Measurements from ENCODE around the gene TSHZ2. TPM values are rescaled to one million over a fixed set of nuclear protein-coding genes. Genes with fewer than 3 reads are reported as not detected.

Gene TSHZ2
- total and polyA plus RNA-seq, 7 donors, result 1.2 to 32.7 (median 14.0) TPM

DNA sequence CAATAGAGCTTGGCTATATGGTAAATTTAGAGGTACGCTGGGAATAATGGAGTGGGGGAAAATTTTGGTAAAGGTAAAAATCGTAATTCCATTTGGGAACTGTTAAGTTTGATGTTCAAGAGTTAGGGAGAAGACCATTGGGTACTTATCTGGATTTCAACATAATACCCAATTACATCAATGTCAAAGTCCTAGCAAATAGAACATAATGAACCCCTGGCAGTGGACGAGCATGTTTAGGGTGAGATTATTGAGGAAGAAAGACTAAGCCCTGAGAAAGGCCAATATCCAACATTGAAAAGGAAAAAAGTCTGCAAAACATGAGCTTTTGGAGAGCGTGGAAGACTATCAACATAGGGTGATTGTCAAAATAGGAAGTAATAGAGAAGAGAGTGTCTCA is 106.6 kb downstream of the TSHZ2 start:
- DNase-seq, result no peak
- no peaks in the 10 kb centered on the region for H3K27me3 ChIP-seq
- 82 to 85% methylated on average over 4 of the region's 4 CpGs for WGBS, 2 donors
- intact Hi-C loops (cut with DNase I), result no loop called here
- H3K27ac ChIP-seq, result peak overlapping the region in 2 of 4 donors; percentile 33 to 62
- no peak overlapping the region for H3K4me3 ChIP-seq
- H3K36me3 ChIP-seq, result no peaks in the 10 kb centered on the region
- H3K9me3 ChIP-seq, result no peaks in the 10 kb centered on the region
- TF ChIP-seq POLR2AphosphoS5 (IDR thresholded peaks at IDR 0.05), result no peak
- no peak for TF ChIP-seq POLR2A (IDR thresholded peaks at IDR 0.05)
- TF ChIP-seq EP300 (IDR thresholded peaks at IDR 0.05), result no peak
- TF ChIP-seq, protein P1, sequence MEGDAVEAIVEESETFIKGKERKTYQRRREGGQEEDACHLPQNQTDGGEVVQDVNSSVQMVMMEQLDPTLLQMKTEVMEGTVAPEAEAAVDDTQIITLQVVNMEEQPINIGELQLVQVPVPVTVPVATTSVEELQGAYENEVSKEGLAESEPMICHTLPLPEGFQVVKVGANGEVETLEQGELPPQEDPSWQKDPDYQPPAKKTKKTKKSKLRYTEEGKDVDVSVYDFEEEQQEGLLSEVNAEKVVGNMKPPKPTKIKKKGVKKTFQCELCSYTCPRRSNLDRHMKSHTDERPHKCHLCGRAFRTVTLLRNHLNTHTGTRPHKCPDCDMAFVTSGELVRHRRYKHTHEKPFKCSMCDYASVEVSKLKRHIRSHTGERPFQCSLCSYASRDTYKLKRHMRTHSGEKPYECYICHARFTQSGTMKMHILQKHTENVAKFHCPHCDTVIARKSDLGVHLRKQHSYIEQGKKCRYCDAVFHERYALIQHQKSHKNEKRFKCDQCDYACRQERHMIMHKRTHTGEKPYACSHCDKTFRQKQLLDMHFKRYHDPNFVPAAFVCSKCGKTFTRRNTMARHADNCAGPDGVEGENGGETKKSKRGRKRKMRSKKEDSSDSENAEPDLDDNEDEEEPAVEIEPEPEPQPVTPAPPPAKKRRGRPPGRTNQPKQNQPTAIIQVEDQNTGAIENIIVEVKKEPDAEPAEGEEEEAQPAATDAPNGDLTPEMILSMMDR (IDR thresholded peaks at IDR 0.05), result no peak
- H3K4me1 ChIP-seq, result no peaks in the 10 kb centered on the region

DNA sequence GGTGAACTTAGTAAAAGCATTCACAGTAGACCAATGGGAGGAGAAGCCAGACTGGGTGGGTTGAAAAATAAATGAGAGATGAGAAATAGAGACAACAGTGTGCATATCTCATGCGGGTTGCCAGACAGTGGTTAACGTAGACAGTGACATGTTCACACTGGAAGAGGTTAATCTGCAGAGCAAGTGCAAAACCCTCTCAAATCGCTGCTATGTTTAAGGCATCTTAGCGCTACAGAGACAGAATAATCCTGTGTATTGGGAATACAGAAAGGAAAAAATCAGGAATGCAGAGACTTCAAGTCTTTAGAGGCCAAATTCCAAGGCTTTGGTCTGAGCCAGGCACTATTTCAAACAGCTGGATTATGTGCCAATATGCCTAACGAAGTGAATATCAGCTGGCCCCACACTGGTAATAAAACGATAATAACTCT is 107.1 kb downstream of the TSHZ2 start:
- H3K27me3 ChIP-seq, result no peaks in the 10 kb centered on the region
- H3K27ac ChIP-seq, result peak overlapping the region in 3 of 4 donors; percentile 11 to 62 (median 33)
- TF ChIP-seq, protein P1 (IDR thresholded peaks at IDR 0.05), result no peak
- TF ChIP-seq EP300 (IDR thresholded peaks at IDR 0.05), result no peak
- WGBS, 2 donors, result 75 to 81% methylated on average over 6 of the region's 6 CpGs
- no peaks in the 10 kb centered on the region for H3K4me1 ChIP-seq
- no peaks in the 10 kb centered on the region for H3K36me3 ChIP-seq
- no peak overlapping the region for H3K4me3 ChIP-seq
- intact Hi-C loops (cut with DNase I), result no loop called here
- no peak for DNase-seq
- H3K9me3 ChIP-seq, result no peaks in the 10 kb centered on the region

DNA sequence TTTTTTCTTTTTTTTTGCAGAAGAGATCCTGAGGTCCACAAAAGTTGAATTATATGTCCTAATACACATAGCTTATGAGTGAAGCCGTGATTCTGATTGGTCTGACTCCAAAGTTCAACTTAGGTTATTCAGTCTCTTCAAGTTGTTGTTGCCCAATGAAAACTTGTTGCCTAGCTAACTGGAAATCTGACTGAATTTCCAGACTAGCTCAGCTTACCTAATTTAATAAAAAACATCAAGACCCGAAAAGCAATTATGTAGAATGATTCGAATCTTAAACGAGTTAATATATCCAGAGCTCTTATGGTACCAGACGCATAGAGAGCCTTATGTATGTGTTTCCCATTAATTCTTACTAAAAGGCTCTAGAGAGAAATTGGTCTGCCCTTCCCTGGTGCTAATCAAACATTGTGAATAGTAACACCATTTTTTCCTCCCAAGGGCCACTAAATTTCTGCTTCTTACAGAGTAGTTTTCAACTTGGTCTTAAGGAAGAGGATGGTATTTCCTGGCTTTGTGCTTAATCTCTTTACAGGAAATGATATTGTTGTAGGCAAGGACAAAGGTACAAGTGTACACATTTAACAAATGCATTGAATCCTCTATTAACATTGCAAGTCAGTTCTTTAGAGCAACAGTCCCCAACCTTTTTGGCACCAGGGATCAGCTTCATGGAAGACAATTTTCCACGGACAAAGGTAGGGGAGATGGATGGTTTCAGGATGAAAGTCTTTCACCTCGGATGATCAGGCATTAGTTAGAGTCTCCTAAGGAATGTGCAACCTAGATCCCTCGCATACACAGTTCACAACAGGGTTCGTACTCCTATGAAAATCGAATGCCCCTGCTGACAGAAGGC is 107.9 kb downstream of the TSHZ2 start:
- intact Hi-C loops (cut with DNase I), result no loop called here
- no peak for DNase-seq
- Histone ChIP-seq H3K27me3 (no peaks in the 10 kb centered on the region), H3K4me1 (no peaks in the 10 kb centered on the region), H3K36me3 (no peaks in the 10 kb centered on the region), H3K27ac (peak overlapping the region in 3 of 4 donors; percentile 11 to 62 (median 33)), H3K4me3 (no peak overlapping the region), H3K9me3 (no peaks in the 10 kb centered on the region)
- TF ChIP-seq, protein P1 (IDR thresholded peaks at IDR 0.05), result no peak
- TF ChIP-seq EP300 (IDR thresholded peaks at IDR 0.05) (no peak), POLR2AphosphoS5 (IDR thresholded peaks at IDR 0.05) (no peak), POLR2A (IDR thresholded peaks at IDR 0.05) (no peak)
- 90% methylated on average over 10 of the region's 10 CpGs for WGBS, 2 donors

DNA sequence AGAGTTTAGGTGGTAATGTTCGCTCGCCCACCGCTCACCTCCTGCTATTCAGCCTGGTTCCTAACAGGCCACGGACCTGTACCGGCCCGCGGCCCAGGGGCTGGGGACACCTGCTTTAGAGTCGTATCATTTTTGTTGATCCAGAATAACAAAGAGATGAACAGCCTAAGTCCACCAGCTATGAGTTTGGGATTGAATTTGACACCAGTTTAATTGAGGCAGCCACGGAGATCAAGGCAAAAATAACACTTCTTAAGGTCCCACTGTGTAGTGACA is 108.5 kb downstream of the TSHZ2 start:
- Histone ChIP-seq H3K4me1 (no peaks in the 10 kb centered on the region), H3K27ac (peak overlapping the region in 2 of 4 donors; percentile 33 to 62), H3K4me3 (no peak overlapping the region), H3K27me3 (no peaks in the 10 kb centered on the region), H3K36me3 (no peaks in the 10 kb centered on the region), H3K9me3 (no peaks in the 10 kb centered on the region)
- TF ChIP-seq POLR2A (IDR thresholded peaks at IDR 0.05), result no peak
- TF ChIP-seq EP300 (IDR thresholded peaks at IDR 0.05), result no peak
- TF ChIP-seq, protein P1 (IDR thresholded peaks at IDR 0.05), result no peak
- no peak for TF ChIP-seq POLR2AphosphoS5 (IDR thresholded peaks at IDR 0.05)
- DNase-seq, result no peak
- WGBS, 2 donors, result 95 to 98% methylated on average over 9 of the region's 9 CpGs
- intact Hi-C loops (cut with DNase I), result no loop called here
